ENCODE measurements around the gene GCSAML.

The GCSAML gene

GRCh38 chr1:247574236-247574635 lies 25.3 kb downstream of the GCSAML start:
- no peak for DNase-seq (ENCODE audit: low read depth in 3 of 3, low spot score in 1 of 3)

DNA sequence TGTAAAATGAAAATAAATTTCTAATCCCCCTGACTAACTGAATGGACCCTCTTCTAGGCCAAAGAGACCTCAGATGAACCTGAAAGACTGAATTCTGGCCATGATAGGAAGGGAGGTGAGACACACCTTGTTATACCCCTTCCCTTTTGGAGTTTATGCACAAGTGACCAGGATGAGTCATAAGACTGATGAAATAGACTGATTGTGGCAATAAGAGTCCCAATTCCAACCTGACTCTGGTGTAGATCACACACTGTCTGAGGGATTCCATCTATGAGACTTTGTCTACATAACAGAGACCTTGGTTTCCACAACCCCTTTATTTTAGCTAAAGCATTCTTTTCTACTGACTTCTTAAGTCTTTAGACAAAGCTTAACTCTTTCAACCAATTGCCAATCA lies 25.7 kb downstream of the GCSAML start:
- DNase-seq (ENCODE audit: low read depth in 3 of 3, low spot score in 1 of 3), result no peak

DNA sequence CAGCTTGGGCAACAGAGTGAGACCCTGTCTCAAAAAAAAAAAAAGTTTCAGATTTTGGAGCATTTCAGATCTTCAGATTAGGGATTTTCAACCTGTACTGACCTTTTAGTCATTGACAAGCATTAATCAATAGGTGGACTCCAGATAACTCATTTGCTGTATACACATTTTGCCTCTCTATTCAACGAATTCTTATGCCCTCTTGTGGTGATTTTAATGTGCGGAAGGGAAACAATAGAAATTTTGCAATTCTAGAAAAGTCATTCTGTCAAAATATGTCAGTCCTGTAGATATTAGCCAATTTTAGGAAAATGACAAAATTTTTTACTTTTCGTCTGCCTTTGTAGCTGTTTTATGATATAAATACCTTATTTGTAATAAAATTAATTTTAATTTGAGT lies 27.6 kb downstream of the GCSAML start:
- no peak for DNase-seq (ENCODE audit: low read depth in 3 of 3, low spot score in 1 of 3)

- no peak for DNase-seq (ENCODE audit: low read depth in 3 of 3, low spot score in 1 of 3)
Measured at GRCh38 chr1:247578946-247579460, 30.1 kb downstream of the GCSAML start.

GRCh38 chr1:247588060-247588459 lies 39.1 kb downstream of the GCSAML start, which contains the start of gene OR2G2:
TSS of gene OR2G2 (plus strand) at chr1:247588360. CDS start at chr1:247588360, 0 bp downstream.
- DNase-seq (ENCODE audit: low read depth in 3 of 3, low spot score in 1 of 3), result no peak

GRCh38 chr1:247605286-247605685 lies 56.4 kb downstream of the GCSAML start, which contains the start of gene OR2G3:
TSS of gene OR2G3 (plus strand) at chr1:247605586. CDS start at chr1:247605586, 0 bp downstream.
- no peak for DNase-seq (ENCODE audit: low read depth in 3 of 3, low spot score in 1 of 3)

DNA sequence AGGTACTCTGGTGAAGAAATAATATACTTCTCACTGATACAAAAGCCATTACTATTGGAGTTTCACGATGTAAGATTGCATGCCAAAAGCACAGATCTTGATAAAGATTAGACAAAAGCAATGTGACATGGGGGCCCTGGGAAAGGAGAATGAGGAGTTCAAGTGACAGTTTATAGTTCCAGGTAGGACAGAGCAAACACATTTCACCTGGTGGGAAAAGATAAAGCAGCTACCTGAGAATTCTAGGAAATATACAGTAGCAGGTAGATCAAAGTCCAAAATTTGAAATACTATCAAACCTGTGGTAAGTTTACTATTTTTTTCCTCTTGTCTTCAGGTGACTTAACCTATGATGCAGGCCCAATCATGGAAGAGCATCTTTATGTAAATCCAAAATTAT lies 64.5 kb downstream of the GCSAML start:
- no peak for DNase-seq (ENCODE audit: low read depth in 3 of 3, low spot score in 1 of 3)

- DNase-seq (ENCODE audit: low read depth in 3 of 3, low spot score in 1 of 3), result no peak
Measured at GRCh38 chr1:247614625-247615024, 65.7 kb downstream of the GCSAML start.

All from stimulated activated CD4-positive, alpha-beta T cell treated with anti-CD3 and anti-CD28 coated beads, TNF-alpha, amount 100 ng/mL, for 1 hour (primary cell).